Activated CD4-positive, alpha-beta T cell treated with anti-CD3 and anti-CD28 coated beads, Interleukin-2, amount 50 U/mL, for 24 hours (primary cell): ENCODE results near the gene TIMP1.

Source experiments
- DNase-seq, 2 donors: peaks; one replicate each; pipeline ENCODE4 v3.0.0-alpha.2; 2020; ENCODE audit warnings: low read depth in 1 of 2, low spot score in 1 of 2

TIMP1 gene

DNA sequence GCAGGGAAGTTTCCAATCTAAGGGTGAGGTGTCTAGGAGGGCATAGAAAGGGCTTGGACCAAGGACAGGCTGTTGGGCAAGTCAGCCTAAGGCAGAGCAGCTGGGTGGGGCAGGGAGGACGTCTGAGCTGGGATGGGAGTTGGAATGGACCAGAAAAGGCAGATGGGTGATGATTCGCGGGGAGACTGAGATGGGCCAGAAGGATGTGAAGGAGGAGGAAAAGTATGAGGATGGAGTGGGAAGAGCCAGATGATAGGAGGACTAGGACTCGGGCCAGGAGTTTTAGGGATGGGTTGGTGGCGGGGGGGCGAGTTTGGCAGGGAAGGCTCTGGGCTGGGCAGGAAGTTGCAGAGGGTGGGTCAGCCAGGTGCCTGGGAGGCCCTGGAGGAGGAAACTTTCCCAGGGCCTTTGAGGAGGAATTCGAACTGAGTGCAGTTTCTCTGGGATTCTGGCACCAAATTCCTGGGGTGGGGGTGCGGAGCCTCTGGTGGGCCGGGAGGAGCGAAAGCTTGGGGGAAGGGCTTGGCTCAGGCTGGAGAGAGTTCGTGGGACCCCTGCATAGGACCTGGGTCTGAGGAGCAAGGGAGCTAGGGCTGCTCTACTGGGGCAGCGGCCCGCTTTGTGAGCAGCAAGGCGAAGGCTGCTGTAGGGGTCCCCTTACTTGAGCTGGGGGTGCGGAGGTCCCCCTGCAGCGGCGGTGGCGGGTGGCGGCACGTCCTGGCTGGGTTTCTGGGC lies 8.7 kb upstream of the TIMP1 start:
- no peak for DNase-seq

DNA sequence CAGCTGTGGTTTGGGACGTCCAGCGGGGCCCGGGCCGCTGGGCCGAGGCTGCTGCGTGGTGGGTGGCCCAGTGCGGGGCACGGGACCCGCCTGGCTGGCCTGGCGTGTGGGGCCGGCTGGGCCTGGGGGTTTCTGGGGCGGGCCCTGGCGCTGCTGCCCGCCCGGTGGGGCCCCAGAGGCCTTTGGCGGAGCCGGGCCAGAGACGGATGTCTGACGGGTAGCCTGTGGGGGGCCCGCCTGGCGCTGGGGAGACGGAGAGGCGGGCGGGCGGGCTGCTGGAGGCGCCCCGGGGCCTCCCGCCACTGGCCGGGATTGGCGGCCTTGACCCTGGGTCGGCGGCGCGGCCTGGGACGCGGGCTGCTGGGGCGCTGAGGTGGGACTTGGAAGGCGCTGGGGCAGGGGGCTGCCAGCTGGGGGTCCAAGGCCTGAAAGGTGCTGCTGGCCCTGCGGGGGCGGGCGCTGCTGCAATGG lies 8.1 kb upstream of the TIMP1 start:
- no peak for DNase-seq

DNA sequence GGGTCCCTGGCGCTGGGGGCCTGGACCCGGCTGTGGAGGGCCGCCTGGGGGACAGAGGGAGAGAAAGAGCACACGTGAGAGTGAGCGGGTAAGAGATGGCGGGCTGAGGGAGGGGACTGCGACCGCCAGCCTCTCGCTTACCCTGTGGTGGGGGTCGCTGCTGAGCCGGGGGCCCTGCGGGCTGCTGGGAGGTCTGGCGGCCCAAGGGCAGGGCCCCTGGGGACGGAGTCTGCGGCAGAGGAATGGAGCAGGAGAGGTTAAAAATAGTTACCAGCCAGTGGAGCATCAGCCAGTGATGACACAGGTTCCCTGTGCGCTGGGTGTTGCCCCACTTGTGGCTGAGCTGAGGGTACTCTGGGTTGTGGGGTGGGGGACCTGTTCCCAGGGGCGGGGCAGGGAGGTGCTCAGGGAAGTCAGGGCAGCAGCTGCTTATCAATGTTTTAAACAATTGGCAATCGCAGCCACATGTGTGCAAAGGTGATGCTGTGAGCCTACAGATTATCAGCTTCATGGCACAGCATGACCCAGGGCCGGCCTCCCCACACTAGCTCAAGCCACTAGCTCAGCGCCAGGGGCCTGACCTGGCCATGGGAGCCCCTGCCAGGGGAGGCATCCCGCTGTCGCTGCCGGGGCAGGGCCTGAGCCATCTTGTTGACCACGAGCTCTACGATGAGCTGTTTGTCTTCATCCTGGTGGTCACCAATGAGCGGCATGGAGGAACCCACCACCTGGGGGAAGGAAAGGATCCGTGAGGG lies 7.5 kb upstream of the TIMP1 start:
- no peak for DNase-seq

DNA sequence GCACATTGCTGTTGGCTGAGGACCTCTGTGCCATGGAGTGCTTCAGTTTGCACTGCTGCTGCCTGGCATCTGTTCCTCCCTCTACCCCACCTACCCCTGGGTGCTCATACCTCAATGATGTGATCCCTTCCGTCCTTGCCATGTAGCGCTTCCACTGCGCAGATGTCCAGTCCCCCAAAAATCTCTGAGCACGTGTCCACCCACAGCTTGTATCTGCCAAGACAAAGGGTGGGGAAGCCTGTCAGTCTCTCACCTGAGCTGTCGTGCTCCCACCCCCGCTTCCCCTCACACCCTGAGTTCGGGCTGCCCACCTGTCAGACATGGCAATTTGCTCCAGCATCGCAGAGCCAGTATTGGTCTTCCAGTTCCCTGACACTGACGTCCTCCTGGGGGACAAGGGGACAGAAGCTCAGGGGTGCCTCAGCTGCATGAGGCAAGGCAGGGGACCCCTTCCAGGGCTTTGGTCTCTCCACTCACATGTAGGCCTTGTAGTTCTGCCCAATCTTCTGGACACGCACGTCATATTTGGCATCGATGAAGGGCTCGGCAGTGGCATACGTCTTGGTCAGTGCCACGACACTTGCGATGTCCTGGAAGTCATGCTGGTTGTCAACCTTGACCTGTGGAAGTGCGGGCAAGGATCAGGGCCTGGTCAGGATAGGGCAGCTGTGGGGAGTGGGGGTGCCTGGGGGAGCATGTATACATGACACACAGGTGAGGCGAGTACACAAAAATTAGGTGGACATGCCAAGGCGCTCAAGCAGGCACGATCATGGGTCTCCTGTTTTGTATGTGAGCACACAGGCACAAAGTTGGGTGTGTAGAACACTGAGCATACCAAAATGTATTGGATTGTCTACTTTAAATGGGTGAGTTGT lies 6.0 kb upstream of the TIMP1 start:
- DNase-seq, result no peak

DNA sequence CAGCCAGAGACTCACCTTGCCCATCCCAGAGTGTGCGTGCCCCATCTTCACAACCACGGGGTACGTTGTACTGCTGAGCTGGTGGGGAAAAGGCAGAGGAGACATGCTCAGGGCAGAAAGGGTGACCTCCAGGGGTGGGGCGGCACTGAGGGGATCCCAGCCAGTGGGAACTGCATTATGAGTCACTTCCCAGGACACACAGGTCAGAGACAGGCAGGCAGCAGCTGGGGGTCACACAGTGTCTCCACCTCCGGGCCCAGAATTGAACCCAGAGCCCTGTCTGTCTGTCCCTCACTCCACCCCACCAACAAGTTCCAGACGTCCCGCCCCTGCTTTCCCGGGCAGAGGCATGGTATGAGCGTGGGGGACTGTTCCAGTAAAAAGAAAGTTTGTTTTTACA lies 4.8 kb upstream of the TIMP1 start:
- DNase-seq, result no peak

DNA sequence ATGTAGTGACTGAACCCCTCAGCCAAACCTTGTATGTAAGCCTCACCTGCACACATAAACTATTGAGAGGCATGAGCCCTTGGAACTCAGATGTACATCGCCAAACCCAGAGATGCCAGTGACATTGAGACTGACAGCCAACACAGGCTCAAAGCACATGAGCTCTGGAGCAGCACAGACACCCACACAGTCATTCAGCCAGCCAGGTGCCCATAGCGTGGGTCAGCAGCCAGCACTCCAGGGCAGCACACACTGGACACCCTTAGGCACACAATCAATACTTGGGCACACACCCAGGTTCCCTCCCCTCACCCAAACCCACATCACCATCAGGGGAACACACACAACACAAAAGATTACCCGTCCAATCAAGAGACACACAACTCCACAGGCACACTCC lies 4.3 kb upstream of the TIMP1 start:
- DNase-seq, result no peak

DNA sequence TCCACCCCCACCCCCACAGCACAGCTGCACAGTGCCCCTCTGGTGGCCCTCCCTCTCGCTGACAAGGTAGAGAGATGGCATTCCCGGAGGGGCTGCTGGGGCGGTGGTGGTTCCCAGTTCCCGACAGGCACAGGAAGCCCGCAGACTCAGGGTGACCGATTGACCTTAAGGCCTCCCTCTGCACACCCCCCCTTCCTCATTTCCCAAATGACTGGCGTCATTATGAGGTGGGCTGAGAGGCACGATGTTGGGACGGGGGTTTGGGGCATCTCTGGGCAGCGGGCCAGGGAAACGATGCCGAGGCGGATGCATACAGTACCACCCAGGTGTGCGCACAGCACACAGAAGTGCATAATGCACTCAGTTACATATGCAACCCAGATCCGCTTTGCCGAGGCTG lies 3.5 kb upstream of the TIMP1 start:
- DNase-seq, result no peak

DNA sequence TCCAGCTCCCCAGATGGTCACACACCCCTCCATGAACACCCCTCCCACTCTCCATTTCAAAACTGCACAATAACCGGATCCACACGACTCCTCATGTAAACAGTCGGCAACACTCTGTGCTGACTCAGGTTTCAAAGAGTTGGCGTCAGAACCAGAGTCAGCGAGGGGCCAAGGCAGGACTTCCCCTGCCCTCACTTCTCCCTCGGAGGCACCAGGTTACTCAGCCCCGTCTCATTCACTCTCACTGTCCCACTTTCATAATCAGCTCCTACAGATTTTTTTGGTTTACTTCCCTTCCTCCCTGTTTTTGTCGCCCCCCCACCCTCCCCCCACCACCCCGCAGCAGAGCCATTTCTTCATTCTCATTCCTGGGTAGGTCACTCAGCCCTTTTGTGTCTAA lies 2.7 kb upstream of the TIMP1 start:
- DNase-seq, result no peak

DNA sequence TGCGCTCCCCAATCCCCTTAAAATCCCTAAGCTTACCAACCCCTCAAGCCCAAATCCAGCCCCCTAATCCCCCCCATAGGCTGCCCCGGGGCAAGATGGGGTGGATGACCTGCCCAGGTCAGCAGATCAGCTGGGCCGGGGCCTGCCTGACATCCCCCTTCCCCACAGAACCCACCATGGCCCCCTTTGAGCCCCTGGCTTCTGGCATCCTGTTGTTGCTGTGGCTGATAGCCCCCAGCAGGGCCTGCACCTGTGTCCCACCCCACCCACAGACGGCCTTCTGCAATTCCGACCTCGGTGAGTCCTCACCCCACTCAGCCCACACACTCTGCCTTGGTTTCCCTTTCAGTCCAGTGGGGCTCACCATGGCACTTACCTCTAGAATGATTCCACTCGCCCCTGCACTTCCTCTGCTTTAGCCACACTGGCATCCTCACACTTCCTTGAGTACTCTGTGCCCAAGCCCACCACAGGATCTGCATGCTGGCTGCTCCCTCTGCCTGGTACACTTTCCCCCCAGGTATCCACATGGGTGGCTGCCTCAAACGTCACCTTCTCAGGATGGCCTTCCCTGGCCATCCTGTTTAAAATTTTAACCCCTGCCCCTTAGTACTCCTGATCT lies 1.1 kb downstream of the TIMP1 start:
- no peak for DNase-seq

DNA sequence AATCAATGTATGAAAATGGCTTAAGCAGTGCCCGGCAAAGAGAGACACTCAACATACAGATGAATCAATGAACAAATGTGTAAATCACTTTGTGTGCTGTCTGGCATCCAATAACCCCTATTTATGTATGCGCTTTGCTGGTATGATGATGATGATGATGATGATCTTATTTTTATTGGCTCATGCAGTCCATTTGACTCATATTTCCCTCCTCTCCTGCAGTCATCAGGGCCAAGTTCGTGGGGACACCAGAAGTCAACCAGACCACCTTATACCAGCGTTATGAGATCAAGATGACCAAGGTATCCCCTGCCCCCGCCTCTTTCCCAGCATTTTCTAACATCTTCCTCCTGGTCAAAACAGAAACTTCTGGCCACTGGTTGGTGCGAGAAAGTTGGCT lies 2.5 kb downstream of the TIMP1 start:
- no peak for DNase-seq

DNA sequence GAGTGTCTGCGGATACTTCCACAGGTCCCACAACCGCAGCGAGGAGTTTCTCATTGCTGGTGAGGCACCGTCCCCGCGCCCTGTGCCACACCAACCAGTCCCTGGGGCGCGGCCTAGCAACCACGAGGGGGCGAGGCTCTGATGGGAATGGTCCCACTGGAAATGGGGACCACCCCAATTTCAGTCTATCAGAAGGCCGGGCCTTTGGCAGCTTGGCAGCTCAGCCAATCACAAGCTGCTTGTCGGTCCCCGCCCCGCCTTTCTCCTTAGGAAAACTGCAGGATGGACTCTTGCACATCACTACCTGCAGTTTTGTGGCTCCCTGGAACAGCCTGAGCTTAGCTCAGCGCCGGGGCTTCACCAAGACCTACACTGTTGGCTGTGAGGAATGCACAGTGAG lies 3.0 kb downstream of the TIMP1 start:
- DNase-seq, result no peak

DNA sequence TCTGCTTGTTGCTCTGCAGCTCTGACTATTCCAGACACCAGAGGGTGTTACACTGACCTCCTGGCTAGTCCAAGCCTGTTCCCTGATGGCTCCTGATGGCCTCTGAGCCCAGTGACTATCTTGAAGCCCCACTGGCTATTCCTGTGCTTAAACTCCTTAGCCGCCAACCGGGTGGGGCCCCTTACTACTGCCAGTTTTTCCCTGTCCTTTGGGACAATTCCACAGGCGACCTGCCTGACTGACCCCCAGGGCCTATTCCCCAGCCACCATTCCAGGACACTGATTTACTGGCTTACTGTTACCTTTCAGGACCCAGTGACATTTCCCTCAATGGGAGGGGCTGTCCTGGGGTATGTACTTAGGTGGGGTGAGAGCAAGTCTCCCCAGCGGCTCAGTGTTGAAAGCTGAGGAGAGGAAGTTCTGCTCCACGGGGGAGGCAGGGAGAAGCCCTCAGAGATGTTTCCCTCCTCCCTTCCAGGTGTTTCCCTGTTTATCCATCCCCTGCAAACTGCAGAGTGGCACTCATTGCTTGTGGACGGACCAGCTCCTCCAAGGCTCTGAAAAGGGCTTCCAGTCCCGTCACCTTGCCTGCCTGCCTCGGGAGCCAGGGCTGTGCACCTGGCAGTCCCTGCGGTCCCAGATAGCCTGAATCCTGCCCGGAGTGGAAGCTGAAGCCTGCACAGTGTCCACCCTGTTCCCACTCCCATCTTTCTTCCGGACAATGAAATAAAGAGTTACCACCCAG lies 4.0 kb downstream of the TIMP1 start:
- DNase-seq, result no peak

DNA sequence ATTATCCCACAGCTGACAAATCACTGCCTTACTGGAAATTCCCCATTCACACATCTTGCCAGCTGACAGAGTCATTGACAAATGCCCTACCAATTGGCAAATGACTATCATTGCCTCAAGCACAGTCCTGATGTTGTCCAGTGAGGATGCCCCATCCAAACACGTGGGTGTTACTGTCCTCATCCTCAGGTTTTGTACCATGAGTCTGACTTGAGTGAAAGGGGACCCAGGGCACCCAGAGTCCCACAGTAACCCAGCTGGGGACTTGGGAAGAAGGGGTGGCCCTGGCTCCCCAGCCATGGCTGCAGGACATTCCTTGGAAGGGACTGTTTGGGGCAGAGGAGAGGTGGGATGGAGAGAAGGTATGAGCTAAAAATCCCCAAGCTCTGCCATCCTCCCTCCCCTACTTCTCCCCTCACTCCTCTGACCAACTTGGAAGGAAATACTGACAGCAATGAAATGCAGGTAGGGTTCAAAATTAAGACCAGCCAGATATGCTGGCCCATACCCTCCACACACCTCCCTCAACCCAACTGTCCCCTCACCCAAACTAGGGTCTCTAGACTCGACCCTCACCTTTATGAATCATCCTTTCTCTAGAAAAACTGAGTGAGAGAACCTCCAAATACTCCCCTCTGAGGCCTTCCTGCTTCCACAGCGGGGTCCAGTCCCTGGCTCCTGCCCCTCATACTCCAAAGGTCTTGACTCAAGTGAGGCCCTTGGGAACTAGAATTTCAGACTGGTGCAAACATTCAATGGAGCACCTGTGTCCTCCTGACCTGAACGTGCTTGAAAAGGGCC lies 5.1 kb downstream of the TIMP1 start:
- no peak for DNase-seq

DNA sequence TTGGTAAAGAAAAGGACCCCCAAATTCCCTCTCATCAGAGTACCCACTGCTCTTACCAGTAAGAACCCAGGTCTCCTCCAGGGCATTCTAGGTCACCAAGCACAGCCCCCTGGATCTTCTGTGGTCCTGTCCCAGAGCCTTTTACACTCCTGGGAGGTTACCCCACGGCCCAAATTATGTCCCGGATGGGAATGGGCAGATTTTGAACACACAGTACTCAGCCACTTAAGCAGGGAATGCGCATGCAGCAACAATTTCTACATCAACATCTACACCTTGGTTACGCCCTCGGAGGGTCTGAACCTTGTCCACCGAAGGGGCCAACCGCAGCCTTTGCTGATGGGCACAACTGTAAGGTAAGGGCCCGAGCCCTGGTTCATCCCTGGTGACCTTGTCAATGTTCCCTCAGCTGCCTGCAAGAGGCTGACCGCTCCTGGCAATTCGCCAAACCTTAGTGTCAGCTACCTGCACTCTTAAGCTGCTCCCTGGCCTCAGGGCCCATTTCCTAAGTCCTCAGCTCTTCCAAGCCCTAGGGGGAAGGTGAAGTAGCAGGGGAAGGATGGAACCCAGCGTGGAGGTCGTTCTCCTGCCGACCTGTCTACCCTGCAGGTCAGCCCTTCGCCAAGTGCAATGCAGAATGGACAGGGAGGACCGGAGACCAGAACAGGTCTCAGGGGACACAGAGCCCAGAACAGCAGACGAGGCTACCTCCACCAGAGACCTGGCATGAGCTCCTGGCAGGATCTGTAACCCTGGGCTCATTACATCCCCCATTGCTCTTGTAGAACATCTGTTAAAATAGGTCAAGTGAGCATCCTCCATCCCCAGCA lies 5.9 kb downstream of the TIMP1 start:
- DNase-seq, result no peak

DNA sequence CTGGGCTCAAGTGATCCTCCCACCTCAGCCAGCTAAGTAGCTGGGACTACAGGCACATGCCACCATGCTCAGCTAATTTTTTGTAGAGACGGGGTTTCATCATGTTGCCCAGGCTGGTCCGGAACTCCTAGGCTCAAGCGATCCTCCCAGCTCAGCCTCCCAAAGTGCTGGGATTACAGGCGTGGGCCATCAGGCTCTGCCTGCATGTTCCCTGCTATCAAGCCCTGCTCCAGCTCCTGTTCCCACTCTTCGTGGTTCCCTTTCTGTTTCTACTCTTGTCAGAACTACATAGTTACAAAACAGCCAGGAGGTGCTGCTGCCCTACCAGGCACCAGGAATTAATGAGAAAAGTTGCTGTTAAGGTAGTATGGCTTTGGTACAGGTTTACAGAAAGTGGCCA lies 8.7 kb downstream of the TIMP1 start:
- no peak for DNase-seq

DNA sequence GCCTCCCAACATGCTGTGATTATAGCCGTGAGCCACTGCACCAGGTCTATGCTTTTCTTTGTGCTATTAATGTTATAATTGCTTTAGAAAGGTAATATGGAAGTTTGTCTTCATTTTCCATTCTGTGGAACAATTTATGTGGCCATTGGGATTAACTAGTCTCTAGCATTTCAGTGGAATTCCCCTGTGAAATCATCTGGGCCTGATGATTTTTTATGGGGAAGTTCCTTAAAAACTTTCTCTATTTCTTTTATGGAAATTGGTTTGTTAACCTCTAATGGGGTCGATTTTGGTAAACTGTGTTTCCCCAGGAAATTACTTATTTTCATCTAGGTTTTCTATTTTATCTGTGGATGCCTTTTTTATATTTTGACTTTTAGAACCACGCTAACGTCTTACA lies 11.3 kb downstream of the TIMP1 start:
- DNase-seq, result no peak

DNA sequence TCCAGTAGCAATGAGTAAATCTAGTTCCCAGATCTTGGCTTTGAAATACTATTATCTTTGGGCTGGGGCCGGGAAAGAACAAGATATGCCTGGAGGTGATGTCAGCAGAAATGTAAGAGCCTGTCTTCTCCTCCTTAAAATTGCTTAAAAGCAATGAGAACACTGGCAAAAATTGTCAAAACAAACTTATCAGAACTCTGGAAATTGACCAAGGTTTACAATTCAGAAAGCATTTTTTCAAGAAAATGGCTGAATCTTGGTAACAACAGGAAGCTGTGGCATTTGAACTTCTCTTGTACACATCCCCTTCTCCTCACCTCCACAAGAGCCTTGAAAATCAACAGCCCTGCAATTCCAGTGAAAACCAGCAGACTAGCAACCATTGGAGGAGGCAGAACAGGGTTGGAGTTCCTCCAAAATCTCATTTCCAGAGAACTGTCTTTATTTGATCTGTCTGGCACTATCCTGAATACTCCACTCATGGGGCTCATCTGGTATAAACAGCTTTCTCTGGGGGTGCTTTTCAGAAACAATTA lies 13.5 kb downstream of the TIMP1 start:
- no peak for DNase-seq

DNA sequence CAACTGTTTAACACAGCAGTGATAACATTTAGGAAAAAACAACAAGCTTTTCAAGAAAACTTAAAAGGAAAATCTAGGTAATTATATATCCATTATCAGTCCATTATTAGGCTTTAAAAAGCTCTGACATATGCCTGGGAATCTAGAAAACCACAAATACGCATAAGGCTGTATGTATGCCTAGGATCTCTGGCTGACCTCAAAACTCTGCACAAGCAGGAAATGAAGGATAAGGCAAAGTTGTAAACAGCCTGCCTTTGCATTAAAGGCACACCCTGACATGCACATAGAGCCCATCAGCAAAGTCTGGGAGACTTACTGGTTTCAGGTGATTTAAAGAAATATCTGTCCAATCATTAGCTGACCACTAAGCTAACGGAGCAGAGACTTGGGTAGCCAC lies 14.0 kb downstream of the TIMP1 start:
- no peak for DNase-seq

DNA sequence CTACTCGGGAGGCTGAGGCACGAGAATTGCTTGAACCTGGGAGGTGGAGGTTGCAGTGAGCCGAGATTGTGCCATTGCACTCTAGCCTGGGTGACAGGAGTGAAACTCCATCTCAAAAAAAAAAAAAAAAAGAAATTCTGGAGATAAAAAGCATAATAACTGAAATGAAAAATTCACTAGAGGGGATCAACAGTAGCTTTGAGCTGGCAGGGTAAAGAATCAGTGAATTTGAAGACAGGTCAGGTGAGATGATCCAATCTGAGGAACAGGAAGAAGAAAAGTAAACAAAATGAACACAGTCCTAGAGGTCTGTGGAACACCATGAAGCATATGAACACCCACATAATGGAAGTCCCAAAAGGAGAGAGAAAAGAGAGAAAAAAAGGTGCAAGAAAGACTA lies 15.0 kb downstream of the TIMP1 start:
- DNase-seq, result no peak
